IPS-15b (cell line): Measurements from ENCODE around the gene ISLR.

ENCODE experiments used
- H3K27me3 ChIP-seq: one replicate; pipeline ENCODE4 v1.6.1; 2013; ENCODE audit warnings: low read length; ENCODE audit not compliant: control insufficient read depth, insufficient read depth
- H3K36me3 ChIP-seq: one replicate; pipeline ENCODE4 v1.6.1; 2013; ENCODE audit warnings: low read length; ENCODE audit not compliant: control insufficient read depth, insufficient read depth
- H3K4me1 ChIP-seq: one replicate; pipeline ENCODE4 v1.6.1; 2013; ENCODE audit warnings: mild to moderate bottlenecking, low read length; ENCODE audit not compliant: control insufficient read depth, insufficient read depth
- H3K4me3 ChIP-seq: one replicate; pipeline ENCODE4 v1.5.1; 2013; ENCODE audit warnings: low read depth, low read length
- H3K9ac ChIP-seq: one replicate; pipeline ENCODE4 v1.6.1; 2013; ENCODE audit warnings: low read depth, mild to moderate bottlenecking, low read length
- H3K9me3 ChIP-seq: one replicate; pipeline ENCODE4 v1.6.1; 2013; ENCODE audit warnings: mild to moderate bottlenecking, low read length; ENCODE audit not compliant: control insufficient read depth, insufficient read depth

ISLR gene

DNA sequence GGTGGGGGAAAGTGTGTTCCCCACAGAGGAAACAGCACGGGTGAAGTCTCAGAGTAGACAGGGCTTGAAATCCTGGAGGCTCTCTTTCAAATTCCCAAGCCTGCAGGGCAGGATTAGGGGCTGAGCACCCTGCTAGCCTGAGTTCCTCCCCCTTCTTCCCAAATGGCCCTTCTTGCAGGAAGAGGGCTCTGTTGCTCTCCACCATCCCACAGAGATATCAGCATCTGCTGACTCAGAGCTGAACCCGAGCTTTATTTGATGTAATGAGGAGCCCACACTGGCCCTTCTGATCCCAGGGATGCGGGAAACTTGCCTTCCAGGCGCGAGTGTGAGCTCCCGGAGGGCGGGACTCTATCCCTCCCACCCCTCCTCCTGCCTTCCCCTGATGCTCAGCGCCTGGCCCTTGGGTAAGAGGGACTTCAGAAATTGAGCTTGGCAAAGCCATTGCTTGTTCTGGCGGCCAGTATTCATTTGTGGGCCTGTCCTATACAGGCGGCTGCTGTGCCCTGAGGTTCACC is 30.5 kb downstream of the ISLR start:
- no peaks in the 10 kb centered on the region for H3K36me3 ChIP-seq
- H3K9me3 ChIP-seq = no peaks in the 10 kb centered on the region
- peaks cover 41% of the 10 kb centered on the region for H3K4me1 ChIP-seq
- peak overlapping the region; percentile 54 for H3K9ac ChIP-seq
- H3K27me3 ChIP-seq = peaks cover 36% of the 10 kb centered on the region
- peak overlapping the region; percentile 56 for H3K4me3 ChIP-seq

DNA sequence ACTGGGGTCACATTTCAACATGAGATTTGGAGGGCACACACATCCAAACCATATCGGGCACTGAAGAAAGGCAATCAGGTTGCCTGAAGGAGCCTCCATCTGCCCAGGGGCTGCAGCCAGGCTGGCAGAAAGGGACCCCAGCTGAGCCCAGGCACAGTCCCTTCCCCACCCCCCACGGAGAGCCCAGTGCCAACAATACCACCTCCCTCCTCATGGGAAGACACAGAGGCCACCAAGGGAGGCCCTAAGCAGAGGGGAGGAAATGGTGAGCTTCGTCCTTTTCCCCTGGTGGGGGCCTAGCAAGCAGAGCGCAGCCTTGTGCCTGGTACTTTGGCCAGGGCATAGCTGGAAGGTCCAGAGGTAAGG is 32.1 kb downstream of the ISLR start:
- Histone ChIP-seq H3K4me1 (peaks cover 51% of the 10 kb centered on the region), H3K9ac (no peak overlapping the region)

DNA sequence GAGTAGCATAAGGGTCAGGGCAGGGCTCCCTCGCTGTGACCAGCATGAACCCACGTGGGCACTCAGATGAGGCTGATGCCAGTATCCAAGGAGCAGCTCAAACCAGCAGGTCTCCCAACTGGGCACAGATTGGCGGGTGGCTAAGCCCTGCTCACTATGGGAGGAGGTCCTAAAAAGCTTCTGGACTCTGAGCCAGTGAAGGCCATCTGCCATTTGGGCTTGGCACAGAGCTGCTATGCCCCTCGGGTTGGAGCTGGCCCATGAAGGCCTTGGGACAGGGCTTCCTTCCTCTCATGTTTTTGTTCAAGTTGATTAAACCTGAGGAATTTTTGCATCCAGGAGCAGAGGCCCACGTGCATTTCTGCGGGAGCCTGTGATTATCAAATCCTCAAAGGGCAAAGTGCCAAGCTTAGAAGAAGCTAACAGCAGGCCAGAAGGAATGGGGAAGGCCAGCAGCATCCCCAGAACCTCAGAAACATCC is 33.3 kb downstream of the ISLR start:
- no peak overlapping the region for H3K9ac ChIP-seq
- H3K4me1 ChIP-seq = peaks cover 44% of the 10 kb centered on the region
- H3K4me3 ChIP-seq = no peak overlapping the region
- H3K9me3 ChIP-seq = no peaks in the 10 kb centered on the region
- H3K27me3 ChIP-seq = peaks cover 32% of the 10 kb centered on the region
- H3K36me3 ChIP-seq = no peaks in the 10 kb centered on the region

More for the DNA sequence above, 32.1 kb downstream of the ISLR start:
- Histone ChIP-seq H3K9me3 (no peaks in the 10 kb centered on the region), H3K27me3 (peaks cover 36% of the 10 kb centered on the region), H3K4me3 (no peak overlapping the region), H3K36me3 (no peaks in the 10 kb centered on the region)

DNA sequence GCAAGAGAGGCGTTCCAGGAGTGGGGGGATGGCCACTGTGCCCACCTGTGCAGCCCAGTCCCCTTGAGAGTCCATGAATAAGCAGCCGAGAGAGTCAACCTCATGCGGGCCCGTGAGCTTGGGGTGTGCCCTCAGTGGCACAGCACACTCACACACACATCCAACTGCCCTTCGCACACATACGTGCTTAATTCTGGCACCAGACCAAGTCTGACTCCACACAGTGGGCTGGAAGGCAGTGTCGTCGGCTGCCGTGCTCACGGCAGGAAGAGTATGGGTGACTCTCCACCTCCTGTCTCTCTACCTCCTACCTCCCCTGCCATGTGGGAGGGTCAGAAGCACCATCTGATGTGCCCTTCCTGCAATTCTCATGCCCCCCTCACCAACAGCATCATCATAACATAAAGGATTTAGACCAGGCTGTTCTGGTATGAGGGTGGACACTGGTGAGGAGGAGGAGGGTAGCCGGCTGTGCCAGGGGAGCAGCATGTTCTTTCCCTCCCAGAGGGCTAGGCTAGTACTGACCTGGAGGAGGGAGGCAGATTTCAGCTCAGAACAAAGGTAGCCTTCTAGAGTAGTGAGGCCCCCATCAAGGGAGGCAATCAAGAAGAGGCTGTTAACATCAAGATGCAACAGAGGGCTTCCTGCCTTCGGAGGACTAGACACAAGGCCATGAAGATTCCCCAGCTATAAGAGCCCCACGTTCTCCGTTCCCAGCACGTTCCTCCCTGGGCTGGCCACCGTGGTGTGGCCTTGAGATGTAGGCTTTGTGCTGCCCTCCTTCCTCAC is 34.3 kb downstream of the ISLR start:
- H3K4me3 ChIP-seq = no peak overlapping the region
- H3K9ac ChIP-seq = no peak overlapping the region
- peaks cover 43% of the 10 kb centered on the region for H3K4me1 ChIP-seq
- H3K9me3 ChIP-seq = no peaks in the 10 kb centered on the region
- H3K36me3 ChIP-seq = no peaks in the 10 kb centered on the region
- peaks cover 32% of the 10 kb centered on the region for H3K27me3 ChIP-seq

DNA sequence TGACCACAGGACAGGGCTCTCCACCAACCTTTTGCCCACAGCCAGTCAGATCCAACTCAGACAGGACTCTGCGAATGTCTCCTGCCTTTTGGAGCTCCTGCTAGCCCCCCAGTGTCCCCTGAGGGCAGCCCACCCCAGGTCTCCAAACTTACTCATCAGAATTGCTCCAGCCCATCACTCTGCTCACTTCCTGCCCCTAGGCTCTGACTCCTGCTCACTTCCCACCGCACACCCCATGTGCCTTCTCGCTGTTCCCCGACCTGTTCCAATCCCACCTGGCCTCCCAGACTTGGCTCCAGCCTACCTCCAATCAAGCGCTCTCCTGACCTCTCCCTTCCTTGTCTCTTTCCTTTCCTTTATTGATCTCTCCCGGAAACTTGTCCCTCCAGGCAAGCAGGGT is 35.0 kb downstream of the ISLR start:
- peaks cover 42% of the 10 kb centered on the region for H3K4me1 ChIP-seq
- H3K9me3 ChIP-seq = no peaks in the 10 kb centered on the region
- peaks cover 32% of the 10 kb centered on the region for H3K27me3 ChIP-seq
- peak overlapping the region; percentile 24 for H3K4me3 ChIP-seq
- no peaks in the 10 kb centered on the region for H3K36me3 ChIP-seq
- H3K9ac ChIP-seq = no peak overlapping the region

DNA sequence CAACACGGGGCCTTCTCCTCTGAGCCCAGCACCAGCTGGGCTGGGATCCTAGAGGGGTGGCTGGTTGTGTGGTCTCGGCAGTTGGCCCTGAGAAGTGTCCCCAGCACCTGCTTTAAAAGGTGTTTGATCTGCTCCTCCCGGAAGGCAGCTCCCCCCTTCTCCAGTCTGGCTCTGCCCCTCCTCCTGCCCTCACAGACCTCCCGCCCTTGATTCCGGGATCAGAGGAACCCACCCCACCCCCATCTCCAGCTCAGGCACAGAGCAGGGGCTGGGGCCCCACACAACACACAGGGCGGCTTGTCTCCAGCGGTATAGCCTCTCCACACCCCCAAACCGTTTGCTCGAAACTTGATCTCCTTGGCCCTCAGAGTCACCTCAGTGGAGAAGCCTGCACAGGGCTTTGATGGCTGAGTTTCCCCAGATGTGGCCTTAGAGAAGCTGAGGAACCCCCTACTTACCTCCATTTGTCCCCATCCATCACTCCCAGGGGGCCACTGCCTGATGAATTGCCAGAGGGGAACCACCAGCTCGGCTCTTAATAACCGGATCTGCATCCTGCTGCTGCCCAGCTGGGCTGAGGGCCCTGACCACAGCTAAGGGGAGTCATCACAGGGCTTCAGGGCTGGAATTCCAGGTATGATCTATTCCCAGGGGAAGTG is 35.5 kb downstream of the ISLR start:
- no peak overlapping the region for H3K9ac ChIP-seq
- peaks cover 41% of the 10 kb centered on the region for H3K4me1 ChIP-seq
- peaks cover 32% of the 10 kb centered on the region for H3K27me3 ChIP-seq
- no peaks in the 10 kb centered on the region for H3K36me3 ChIP-seq
- peak overlapping the region; percentile 24 for H3K4me3 ChIP-seq
- H3K9me3 ChIP-seq = no peaks in the 10 kb centered on the region

DNA sequence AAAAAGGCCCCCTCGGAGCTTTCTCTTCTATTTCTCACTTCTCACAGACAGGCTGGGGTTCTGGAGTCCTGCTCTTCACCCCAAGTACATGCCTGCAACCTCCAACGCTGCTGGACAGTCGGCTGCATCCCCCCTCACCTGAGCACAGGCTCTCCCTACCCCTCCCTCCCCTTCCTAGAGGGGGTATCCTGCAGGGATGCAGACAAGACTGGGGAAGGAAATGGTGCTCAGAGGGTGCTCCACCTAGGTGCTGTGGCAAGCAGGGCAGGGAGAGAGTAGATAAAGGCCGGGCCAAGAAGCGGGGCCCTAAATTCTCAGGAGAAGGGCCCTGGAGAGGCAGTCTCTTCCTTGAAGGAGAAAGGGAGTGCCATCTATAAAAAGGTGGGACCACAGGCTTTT is 36.0 kb downstream of the ISLR start:
- Histone ChIP-seq H3K36me3 (no peaks in the 10 kb centered on the region), H3K4me3 (peak overlapping the region; percentile 24), H3K4me1 (peaks cover 38% of the 10 kb centered on the region), H3K9ac (no peak overlapping the region), H3K9me3 (no peaks in the 10 kb centered on the region), H3K27me3 (peaks cover 29% of the 10 kb centered on the region)

DNA sequence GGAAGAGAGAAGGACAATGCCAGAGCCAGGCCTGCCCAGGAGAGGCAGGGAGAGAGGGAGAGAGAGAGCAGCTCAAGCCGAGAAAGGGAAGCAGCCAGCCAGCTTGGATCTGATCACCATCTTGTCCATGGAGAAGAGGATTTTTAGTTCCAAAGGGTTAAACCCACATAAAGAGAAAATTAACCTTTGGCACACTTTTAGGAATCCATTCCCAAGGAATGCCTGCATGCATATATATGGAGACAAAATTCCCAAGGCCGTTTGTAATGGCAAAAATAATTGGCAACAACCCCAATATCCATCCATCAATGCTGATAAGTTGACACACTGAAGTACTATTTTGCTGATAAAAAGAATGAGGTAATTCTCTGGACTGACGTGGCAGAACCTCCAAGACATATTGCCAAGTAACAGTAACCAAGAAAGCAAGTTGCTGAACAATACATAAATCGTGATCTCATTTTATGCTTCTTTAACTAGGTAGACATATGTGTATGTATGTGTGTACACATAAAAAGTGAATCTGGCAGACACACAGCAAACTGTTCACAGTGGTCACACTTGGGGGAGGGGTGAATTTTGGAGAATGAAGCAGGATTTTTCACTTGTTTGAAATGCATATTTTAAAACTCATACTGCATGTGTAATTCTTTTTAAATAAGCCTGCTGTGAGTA is 36.6 kb downstream of the ISLR start:
- Histone ChIP-seq H3K4me1 (peaks cover 44% of the 10 kb centered on the region), H3K9me3 (no peaks in the 10 kb centered on the region), H3K27me3 (peaks cover 26% of the 10 kb centered on the region), H3K36me3 (no peaks in the 10 kb centered on the region), H3K4me3 (no peak overlapping the region), H3K9ac (no peak overlapping the region)

DNA sequence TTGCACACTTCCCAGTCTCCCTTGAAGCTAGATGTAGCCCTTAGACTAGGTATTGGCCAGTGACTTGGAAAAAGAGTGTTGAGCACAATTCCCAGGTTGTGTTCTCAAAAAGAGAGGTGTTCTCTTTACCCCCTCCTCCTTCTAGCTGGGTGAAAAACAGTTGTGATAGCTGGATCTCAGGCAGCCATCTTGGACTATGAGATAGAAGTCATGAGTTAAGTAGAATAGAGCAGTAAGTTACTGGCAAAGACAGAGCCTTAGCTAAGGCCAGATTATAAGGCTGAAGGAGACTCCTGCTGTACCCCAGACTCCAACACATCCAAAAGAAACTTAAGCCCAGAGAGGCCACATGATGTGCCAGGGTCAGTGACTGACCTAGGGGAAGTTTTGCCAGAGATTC is 37.2 kb downstream of the ISLR start:
- H3K9ac ChIP-seq = no peak overlapping the region
- H3K4me3 ChIP-seq = no peak overlapping the region
- H3K9me3 ChIP-seq = no peaks in the 10 kb centered on the region
- H3K4me1 ChIP-seq = peaks cover 45% of the 10 kb centered on the region
- no peaks in the 10 kb centered on the region for H3K36me3 ChIP-seq
- peaks cover 20% of the 10 kb centered on the region for H3K27me3 ChIP-seq

DNA sequence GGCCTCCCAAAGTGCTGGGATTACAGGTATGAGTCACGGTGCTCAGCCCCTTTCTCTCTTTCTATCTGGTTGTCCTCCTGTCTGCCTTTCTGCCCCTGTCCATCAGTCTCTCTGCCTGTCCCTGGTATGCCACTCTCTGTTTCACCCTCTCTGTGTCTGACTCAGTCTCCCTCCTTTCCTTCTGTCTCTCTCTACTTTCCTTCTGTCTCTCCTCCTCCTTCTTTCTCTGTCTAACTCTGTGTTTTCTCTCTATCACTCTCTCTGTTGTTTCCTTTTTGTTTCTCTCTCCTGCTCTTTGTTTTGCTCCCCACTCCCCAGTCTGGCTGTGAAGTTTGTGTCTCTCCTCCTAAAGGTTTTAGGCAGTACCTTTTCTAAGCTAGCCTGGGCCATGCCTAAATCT is 38.1 kb downstream of the ISLR start:
- H3K4me1 ChIP-seq = peaks cover 50% of the 10 kb centered on the region
- no peaks in the 10 kb centered on the region for H3K9me3 ChIP-seq
- no peak overlapping the region for H3K4me3 ChIP-seq
- H3K27me3 ChIP-seq = peaks cover 22% of the 10 kb centered on the region
- H3K9ac ChIP-seq = no peak overlapping the region
- H3K36me3 ChIP-seq = no peaks in the 10 kb centered on the region

DNA sequence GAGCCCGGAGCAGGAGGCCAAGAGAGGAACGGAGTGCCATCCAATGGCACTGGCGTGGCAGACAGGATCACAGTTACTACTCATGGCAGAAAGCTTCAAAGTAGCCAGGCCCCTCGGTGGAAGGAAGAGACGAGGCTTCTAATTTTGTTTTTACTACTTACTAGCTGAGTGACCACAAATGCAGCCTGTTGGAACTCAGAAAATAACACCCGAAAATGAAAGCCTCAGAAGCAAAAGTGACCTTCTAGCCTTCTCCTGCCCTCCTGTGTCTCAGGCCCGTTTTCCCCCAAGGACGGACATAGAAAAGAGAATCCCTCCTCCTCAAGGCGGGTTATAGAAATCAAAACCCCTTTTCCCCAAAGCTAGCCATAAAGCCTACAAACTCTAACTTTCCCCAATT is 39.0 kb downstream of the ISLR start:
- peaks cover 24% of the 10 kb centered on the region for H3K27me3 ChIP-seq
- H3K36me3 ChIP-seq = no peaks in the 10 kb centered on the region
- H3K9ac ChIP-seq = no peak overlapping the region
- no peak overlapping the region for H3K4me3 ChIP-seq
- H3K9me3 ChIP-seq = no peaks in the 10 kb centered on the region
- peaks cover 50% of the 10 kb centered on the region for H3K4me1 ChIP-seq
